Measurements from ENCODE around the gene PIM3. TPM values are rescaled to one million over a fixed set of nuclear protein-coding genes. Genes with fewer than 3 reads are reported as not detected.

Gene PIM3
- polyA plus RNA-seq, 1 of the 3 experiments (the other 2 are of a cell fraction) = 15.3 TPM

DNA sequence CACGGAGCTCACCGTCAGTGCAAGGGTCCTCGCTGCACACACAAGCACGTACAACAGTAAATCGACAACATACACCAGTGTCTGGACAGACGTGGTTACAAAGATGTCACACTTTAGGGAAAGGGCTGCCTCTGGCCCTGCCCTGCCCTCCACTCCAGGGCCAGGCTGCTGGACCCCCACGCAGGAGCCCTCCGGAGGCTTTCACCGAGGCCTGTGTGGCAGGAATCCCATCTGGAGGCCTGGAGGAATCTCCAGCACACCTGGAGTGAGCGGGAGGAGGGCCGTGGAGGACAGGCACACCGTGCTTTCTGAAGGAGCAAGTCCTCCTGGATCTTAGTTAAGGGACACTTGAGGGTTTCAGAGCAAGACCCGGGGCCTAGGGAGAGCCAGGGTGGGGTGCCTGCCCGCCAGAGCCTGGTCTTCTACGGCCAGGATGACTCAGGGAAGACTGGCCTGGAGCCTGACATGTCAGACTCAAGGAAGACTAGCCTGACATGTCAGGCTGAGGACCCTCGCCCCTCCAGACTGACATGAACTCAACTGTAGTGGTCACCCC, 2.1 kb upstream of the PIM3 start:
- 95% methylated on average over 4 of the region's 16 CpGs for WGBS (ENCODE audit: low lambda C conversion rate)
- POLR2A ChIA-PET = interaction anchor here (1.2 kb wide), 1 partner anchor 22 kb away, joined by 3 read pairs; no protein-coding TSS in a partner anchor
- H3K9me2 ChIP-seq = no peaks in the 10 kb centered on the region
- no peaks in the 10 kb centered on the region for H3K9me3 ChIP-seq
- no peak overlapping the region for H2AFZ ChIP-seq (ENCODE audit: low read depth)
- H3K27ac ChIP-seq (ENCODE audit: low read depth in 2 of 2, low read length in 1 of 2) = no peak overlapping the region
- TF ChIP-seq SIN3A (IDR thresholded peaks at IDR 0.05; ENCODE audit: borderline replicate concordance, low read depth, low read length) = no peak
- no peak for TF ChIP-seq YY1 (IDR thresholded peaks at IDR 0.05; ENCODE audit: low read depth)
- no peak for TF ChIP-seq EZH2phosphoT487 (IDR thresholded peaks at IDR 0.05; ENCODE audit: borderline replicate concordance, low read depth)
- TF ChIP-seq FOSL2 (IDR thresholded peaks at IDR 0.05; ENCODE audit: borderline replicate concordance, low read depth) = no peak
- TF ChIP-seq TCF12 (IDR thresholded peaks at IDR 0.05) = no peak
- TF ChIP-seq, protein P1, sequence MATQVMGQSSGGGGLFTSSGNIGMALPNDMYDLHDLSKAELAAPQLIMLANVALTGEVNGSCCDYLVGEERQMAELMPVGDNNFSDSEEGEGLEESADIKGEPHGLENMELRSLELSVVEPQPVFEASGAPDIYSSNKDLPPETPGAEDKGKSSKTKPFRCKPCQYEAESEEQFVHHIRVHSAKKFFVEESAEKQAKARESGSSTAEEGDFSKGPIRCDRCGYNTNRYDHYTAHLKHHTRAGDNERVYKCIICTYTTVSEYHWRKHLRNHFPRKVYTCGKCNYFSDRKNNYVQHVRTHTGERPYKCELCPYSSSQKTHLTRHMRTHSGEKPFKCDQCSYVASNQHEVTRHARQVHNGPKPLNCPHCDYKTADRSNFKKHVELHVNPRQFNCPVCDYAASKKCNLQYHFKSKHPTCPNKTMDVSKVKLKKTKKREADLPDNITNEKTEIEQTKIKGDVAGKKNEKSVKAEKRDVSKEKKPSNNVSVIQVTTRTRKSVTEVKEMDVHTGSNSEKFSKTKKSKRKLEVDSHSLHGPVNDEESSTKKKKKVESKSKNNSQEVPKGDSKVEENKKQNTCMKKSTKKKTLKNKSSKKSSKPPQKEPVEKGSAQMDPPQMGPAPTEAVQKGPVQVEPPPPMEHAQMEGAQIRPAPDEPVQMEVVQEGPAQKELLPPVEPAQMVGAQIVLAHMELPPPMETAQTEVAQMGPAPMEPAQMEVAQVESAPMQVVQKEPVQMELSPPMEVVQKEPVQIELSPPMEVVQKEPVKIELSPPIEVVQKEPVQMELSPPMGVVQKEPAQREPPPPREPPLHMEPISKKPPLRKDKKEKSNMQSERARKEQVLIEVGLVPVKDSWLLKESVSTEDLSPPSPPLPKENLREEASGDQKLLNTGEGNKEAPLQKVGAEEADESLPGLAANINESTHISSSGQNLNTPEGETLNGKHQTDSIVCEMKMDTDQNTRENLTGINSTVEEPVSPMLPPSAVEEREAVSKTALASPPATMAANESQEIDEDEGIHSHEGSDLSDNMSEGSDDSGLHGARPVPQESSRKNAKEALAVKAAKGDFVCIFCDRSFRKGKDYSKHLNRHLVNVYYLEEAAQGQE (IDR thresholded peaks at IDR 0.05; ENCODE audit: low read depth, low read length) = no peak
- TF ChIP-seq, protein P2, sequence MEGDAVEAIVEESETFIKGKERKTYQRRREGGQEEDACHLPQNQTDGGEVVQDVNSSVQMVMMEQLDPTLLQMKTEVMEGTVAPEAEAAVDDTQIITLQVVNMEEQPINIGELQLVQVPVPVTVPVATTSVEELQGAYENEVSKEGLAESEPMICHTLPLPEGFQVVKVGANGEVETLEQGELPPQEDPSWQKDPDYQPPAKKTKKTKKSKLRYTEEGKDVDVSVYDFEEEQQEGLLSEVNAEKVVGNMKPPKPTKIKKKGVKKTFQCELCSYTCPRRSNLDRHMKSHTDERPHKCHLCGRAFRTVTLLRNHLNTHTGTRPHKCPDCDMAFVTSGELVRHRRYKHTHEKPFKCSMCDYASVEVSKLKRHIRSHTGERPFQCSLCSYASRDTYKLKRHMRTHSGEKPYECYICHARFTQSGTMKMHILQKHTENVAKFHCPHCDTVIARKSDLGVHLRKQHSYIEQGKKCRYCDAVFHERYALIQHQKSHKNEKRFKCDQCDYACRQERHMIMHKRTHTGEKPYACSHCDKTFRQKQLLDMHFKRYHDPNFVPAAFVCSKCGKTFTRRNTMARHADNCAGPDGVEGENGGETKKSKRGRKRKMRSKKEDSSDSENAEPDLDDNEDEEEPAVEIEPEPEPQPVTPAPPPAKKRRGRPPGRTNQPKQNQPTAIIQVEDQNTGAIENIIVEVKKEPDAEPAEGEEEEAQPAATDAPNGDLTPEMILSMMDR (IDR thresholded peaks at IDR 0.05) = no peak
- TF ChIP-seq GABPA (IDR thresholded peaks at IDR 0.05; ENCODE audit: low read depth) = no peak
- TF ChIP-seq SMC3 (IDR thresholded peaks at IDR 0.05; ENCODE audit: low read depth, low read length) = no peak
- no peak for TF ChIP-seq TEAD4 (IDR thresholded peaks at IDR 0.05; ENCODE audit: borderline replicate concordance, insufficient read depth)
- TF ChIP-seq, protein P3, sequence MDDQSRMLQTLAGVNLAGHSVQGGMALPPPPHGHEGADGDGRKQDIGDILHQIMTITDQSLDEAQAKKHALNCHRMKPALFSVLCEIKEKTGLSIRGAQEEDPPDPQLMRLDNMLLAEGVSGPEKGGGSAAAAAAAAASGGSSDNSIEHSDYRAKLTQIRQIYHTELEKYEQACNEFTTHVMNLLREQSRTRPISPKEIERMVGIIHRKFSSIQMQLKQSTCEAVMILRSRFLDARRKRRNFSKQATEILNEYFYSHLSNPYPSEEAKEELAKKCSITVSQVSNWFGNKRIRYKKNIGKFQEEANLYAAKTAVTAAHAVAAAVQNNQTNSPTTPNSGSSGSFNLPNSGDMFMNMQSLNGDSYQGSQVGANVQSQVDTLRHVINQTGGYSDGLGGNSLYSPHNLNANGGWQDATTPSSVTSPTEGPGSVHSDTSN (IDR thresholded peaks at IDR 0.05) = no peak
- TF ChIP-seq, protein P4, sequence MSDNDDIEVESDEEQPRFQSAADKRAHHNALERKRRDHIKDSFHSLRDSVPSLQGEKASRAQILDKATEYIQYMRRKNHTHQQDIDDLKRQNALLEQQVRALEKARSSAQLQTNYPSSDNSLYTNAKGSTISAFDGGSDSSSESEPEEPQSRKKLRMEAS (IDR thresholded peaks at IDR 0.05; ENCODE audit: low read depth) = no peak
- no peak for TF ChIP-seq TAF1 (IDR thresholded peaks at IDR 0.05; ENCODE audit: borderline replicate concordance, low read depth, low read length)
- TF ChIP-seq, protein P5, sequence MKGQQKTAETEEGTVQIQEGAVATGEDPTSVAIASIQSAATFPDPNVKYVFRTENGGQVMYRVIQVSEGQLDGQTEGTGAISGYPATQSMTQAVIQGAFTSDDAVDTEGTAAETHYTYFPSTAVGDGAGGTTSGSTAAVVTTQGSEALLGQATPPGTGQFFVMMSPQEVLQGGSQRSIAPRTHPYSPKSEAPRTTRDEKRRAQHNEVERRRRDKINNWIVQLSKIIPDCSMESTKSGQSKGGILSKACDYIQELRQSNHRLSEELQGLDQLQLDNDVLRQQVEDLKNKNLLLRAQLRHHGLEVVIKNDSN (IDR thresholded peaks at IDR 0.05; ENCODE audit: borderline replicate concordance, low read depth) = no peak
- no peak for TF ChIP-seq CHD2 (IDR thresholded peaks at IDR 0.05; ENCODE audit: low read length, partially characterized antibody)
- TF ChIP-seq JUND (IDR thresholded peaks at IDR 0.05) = no peak
- TF ChIP-seq RFX5 (IDR thresholded peaks at IDR 0.05; ENCODE audit: low read length) = no peak
- H3K36me3 ChIP-seq (replicated peaks in 1 of 2; ENCODE audit: control insufficient read depth in 1 of 2, insufficient read depth in 2 of 2, low read length in 1 of 2) = peaks cover 1 to 9% of the 10 kb centered on the region in 2 experiments
- peaks cover 23% of the 10 kb centered on the region for H3K79me2 ChIP-seq (ENCODE audit: insufficient read depth)
- H3K4me1 ChIP-seq (ENCODE audit: control insufficient read depth in 1 of 2, insufficient read depth in 2 of 2, low read depth in 1 of 2, low read length in 1 of 2) = peaks cover 16 to 53% of the 10 kb centered on the region in 2 experiments; a peak in 2 of 4 replicates
- no peak overlapping the region for H3K4me3 ChIP-seq (ENCODE audit: low read depth in 2 of 2, low read length in 1 of 2)
- H3K9ac ChIP-seq = no peak overlapping the region
- CTCF ChIA-PET = no interaction called here
- H4K20me1 ChIP-seq (ENCODE audit: insufficient read depth) = peaks cover 7% of the 10 kb centered on the region
- H3K4me2 ChIP-seq = no peak overlapping the region
- H3K27me3 ChIP-seq (ENCODE audit: insufficient read depth) = no peaks in the 10 kb centered on the region
- DNase-seq = no peak
- H3F3A ChIP-seq (replicated peaks; ENCODE audit: insufficient read depth) = no peaks in the 10 kb centered on the region
